GM12878 (cell line): ENCODE results near the gene TBC1D30.

ENCODE experiments used
- BHLHE40 ChIP-seq, 2 experiments: fragments of 450-650 bp in 1 of 2; IDR thresholded peaks; 2 replicates each; pipeline ENCODE4 v1.6.1; 2011 to 2017; ENCODE audit warnings: low read depth in 2 of 2, borderline replicate concordance in 1 of 2, improper control_type of control experiment in 1 of 2, low read length in 1 of 2, mild to moderate bottlenecking in 1 of 2
- CEBPB ChIP-seq, 2 experiments: fragments of 150-350 bp in 1 of 2; IDR thresholded peaks; 2 replicates each; pipeline ENCODE4 v1.6.1; 2012 to 2014; ENCODE audit warnings: low read depth in 2 of 2, low read length in 2 of 2, borderline replicate concordance in 1 of 2, inconsistent platforms in 1 of 2
- EP300 ChIP-seq, 2 experiments: fragments of 150-350 bp in 1 of 2; IDR thresholded peaks; 2 replicates each; pipeline ENCODE4 v1.6.1; 2011 to 2012; ENCODE audit warnings: low read depth in 2 of 2, low read length in 2 of 2, borderline replicate concordance in 1 of 2, improper control_type of control experiment in 1 of 2, inconsistent platforms in 1 of 2; ENCODE audit not compliant: control insufficient read depth in 1 of 2
- ETV6 ChIP-seq, 2 experiments: fragments of 450-650 bp in 1 of 2; IDR thresholded peaks in 1 of 2; conservative IDR thresholded peaks in 1 of 2; 2 replicates each; pipeline ENCODE4 v1.6.1; 2014; ENCODE audit warnings: antibody characterized with exemption in 1 of 2, borderline replicate concordance in 1 of 2, low read depth in 1 of 2, mild to moderate bottlenecking in 1 of 2, moderate library complexity in 1 of 2
- KAT2A ChIP-seq: conservative IDR thresholded peaks from 2 replicates; pipeline ENCODE4 v1.6.1; 2011; ENCODE audit warnings: low read depth, low read length; ENCODE audit not compliant: control insufficient read depth
- NFXL1 ChIP-seq: fragments of 450-650 bp; IDR thresholded peaks from 2 replicates; pipeline ENCODE4 v1.6.1; 2017; ENCODE audit warnings: antibody characterized with exemption, mild to moderate bottlenecking, borderline replicate concordance
- POLR2A ChIP-seq: IDR thresholded peaks from 2 replicates; pipeline ENCODE4 v1.6.1; 2011; ENCODE audit warnings: low read depth, mild to moderate bottlenecking, low read length
- SUZ12 ChIP-seq: fragments of 200-600 bp; sonication (generic); IDR thresholded peaks from one replicate; pipeline ENCODE4 v1.6.1; 2018; ENCODE audit warnings: antibody characterized with exemption, mild to moderate bottlenecking; ENCODE audit not compliant: unreplicated experiment
- TCF7 ChIP-seq: IDR thresholded peaks from 2 replicates; pipeline ENCODE4 v1.6.1; 2014; ENCODE audit warnings: antibody characterized with exemption, borderline replicate concordance
- YY1 ChIP-seq: IDR thresholded peaks from 2 replicates; pipeline ENCODE4 v1.6.1; 2011; ENCODE audit warnings: low read depth, mild to moderate bottlenecking, low read length
- ZNF687 ChIP-seq: fragments of 450-650 bp; IDR thresholded peaks from 2 replicates; pipeline ENCODE4 v1.6.1; 2017; ENCODE audit warnings: mild to moderate bottlenecking, moderate library complexity
- TF ChIP-seq, protein P1 (sequence below): fragments of 450-650 bp; conservative IDR thresholded peaks from 2 replicates; pipeline ENCODE4 v1.6.1; 2017; ENCODE audit warnings: mild to moderate bottlenecking, moderate library complexity
- TF ChIP-seq, protein P2 (sequence below), 3 experiments: IDR thresholded peaks in 2 of 3; conservative IDR thresholded peaks in 1 of 3; 2 replicates each; pipeline ENCODE4 v1.5.1; 2011; ENCODE audit warnings: low read depth in 3 of 3, low read length in 3 of 3, mild to moderate bottlenecking in 3 of 3, control low read depth in 2 of 3, moderate library complexity in 2 of 3, inconsistent platforms in 1 of 3, mixed read lengths in 1 of 3; ENCODE audit not compliant: control insufficient read depth in 2 of 3, insufficient read depth in 1 of 3; ENCODE audit errors: extremely low read depth in 1 of 3

DNA sequence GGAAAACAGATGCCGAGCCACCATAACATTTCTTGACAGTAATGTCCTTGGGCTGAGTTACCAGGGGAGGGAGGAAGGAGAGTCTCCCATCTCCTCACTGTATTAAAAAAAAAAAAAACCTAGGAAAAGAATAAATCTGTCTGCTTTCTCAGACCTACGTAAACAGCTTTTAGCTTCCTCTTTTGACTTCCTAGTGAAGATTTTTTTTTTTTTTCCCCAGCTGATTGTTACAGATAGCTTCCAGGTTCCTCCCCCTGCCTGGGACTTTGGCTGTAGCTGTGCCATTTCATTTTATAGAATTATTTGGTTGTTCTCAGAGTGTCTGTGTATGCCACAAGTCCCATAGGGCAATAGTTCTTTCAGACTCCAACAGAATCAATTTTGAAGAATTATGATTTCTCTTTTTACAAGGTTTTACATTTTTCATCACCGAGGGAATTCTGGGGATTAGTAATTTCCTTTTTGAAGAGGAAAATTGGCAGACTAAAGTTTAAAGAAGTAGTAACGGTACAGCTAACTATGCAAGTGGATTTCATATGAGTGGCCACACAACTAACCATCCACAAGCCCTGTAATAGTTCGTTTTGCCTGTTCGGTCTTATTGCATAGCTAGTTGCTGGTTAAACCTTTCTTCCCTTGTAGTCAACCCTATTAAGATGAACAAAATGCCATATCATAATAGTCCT, 42.1 kb upstream of the TBC1D30 start:
- no peak for TF ChIP-seq SUZ12
- TF ChIP-seq NFXL1: no peak
- TF ChIP-seq POLR2A: no peak
- no peak for TF ChIP-seq CEBPB (IDR thresholded peaks at IDR 0.05; ENCODE audit: borderline replicate concordance in 1 of 2, low read depth in 2 of 2, low read length in 2 of 2)
- no peak for TF ChIP-seq ZNF687
- no peak for TF ChIP-seq BHLHE40 (IDR thresholded peaks at IDR 0.05; ENCODE audit: borderline replicate concordance in 1 of 2, low read depth in 2 of 2, low read length in 1 of 2)
- TF ChIP-seq ETV6 (conservative IDR thresholded peaks at IDR 0.05 in 1 of 2, IDR thresholded peaks at IDR 0.05 in 1 of 2; ENCODE audit: borderline replicate concordance in 1 of 2, low read depth in 1 of 2): no peak
- TF ChIP-seq, protein P1, sequence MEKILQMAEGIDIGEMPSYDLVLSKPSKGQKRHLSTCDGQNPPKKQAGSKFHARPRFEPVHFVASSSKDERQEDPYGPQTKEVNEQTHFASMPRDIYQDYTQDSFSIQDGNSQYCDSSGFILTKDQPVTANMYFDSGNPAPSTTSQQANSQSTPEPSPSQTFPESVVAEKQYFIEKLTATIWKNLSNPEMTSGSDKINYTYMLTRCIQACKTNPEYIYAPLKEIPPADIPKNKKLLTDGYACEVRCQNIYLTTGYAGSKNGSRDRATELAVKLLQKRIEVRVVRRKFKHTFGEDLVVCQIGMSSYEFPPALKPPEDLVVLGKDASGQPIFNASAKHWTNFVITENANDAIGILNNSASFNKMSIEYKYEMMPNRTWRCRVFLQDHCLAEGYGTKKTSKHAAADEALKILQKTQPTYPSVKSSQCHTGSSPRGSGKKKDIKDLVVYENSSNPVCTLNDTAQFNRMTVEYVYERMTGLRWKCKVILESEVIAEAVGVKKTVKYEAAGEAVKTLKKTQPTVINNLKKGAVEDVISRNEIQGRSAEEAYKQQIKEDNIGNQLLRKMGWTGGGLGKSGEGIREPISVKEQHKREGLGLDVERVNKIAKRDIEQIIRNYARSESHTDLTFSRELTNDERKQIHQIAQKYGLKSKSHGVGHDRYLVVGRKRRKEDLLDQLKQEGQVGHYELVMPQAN: no peak
- TF ChIP-seq EP300 (IDR thresholded peaks at IDR 0.05; ENCODE audit: borderline replicate concordance in 1 of 2, control insufficient read depth in 1 of 2, low read depth in 2 of 2, low read length in 2 of 2): no peak
- TF ChIP-seq KAT2A: no peak
- TF ChIP-seq TCF7: no peak
- TF ChIP-seq, protein P2, sequence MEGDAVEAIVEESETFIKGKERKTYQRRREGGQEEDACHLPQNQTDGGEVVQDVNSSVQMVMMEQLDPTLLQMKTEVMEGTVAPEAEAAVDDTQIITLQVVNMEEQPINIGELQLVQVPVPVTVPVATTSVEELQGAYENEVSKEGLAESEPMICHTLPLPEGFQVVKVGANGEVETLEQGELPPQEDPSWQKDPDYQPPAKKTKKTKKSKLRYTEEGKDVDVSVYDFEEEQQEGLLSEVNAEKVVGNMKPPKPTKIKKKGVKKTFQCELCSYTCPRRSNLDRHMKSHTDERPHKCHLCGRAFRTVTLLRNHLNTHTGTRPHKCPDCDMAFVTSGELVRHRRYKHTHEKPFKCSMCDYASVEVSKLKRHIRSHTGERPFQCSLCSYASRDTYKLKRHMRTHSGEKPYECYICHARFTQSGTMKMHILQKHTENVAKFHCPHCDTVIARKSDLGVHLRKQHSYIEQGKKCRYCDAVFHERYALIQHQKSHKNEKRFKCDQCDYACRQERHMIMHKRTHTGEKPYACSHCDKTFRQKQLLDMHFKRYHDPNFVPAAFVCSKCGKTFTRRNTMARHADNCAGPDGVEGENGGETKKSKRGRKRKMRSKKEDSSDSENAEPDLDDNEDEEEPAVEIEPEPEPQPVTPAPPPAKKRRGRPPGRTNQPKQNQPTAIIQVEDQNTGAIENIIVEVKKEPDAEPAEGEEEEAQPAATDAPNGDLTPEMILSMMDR (IDR thresholded peaks at IDR 0.05 in 2 of 3, conservative IDR thresholded peaks at IDR 0.05 in 1 of 3; ENCODE audit: control insufficient read depth in 2 of 3, extremely low read depth in 1 of 3, insufficient read depth in 1 of 3, low read depth in 3 of 3, low read length in 3 of 3): no peak
- no peak for TF ChIP-seq YY1
